HG03457 (cell line): ENCODE measurements around the gene GGACT.
A peak's percentile ranks its signal among the peaks of the same experiment; 100 is the strongest.

Source experiments
- ATAC-seq: cut with Tn5 transposase; IDR thresholded peaks from one replicate; pipeline ENCODE4 v1.9.1; 2021; ENCODE audit warnings: moderate number of reproducible peaks; ENCODE audit not compliant: unreplicated experiment

GGACT gene

DNA sequence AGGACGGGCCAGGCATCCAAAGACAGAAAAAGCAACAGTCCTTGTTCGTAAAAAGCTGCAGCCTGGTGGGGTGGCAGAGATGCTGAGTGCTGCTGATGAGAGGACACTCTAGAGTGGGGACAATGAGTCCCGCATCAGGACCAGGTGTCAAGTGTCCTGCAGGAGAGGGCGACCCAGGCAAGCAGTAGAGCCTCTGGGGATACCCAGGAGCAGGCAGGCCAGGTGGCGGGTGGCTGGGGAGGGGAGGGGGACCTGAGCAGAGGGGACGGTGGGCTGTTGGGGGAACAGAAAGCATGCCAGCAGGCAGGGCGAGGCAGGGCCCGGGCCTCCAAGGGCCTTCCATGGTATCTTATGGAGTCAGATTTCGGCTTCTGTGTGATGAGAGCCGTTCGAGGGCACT, 35.8 kb downstream of the GGACT start:
- ATAC-seq: no peak

GRCh38 chr13:100549316-100549715, 39.3 kb downstream of the GGACT start:
- no peak for ATAC-seq

GRCh38 chr13:100547791-100548201, 40.8 kb downstream of the GGACT start:
- no peak for ATAC-seq

- ATAC-seq: no peak
Measured at GRCh38 chr13:100546713-100547405, 41.7 kb downstream of the GGACT start.

GRCh38 chr13:100545684-100546061, 42.9 kb downstream of the GGACT start:
- no peak for ATAC-seq

DNA sequence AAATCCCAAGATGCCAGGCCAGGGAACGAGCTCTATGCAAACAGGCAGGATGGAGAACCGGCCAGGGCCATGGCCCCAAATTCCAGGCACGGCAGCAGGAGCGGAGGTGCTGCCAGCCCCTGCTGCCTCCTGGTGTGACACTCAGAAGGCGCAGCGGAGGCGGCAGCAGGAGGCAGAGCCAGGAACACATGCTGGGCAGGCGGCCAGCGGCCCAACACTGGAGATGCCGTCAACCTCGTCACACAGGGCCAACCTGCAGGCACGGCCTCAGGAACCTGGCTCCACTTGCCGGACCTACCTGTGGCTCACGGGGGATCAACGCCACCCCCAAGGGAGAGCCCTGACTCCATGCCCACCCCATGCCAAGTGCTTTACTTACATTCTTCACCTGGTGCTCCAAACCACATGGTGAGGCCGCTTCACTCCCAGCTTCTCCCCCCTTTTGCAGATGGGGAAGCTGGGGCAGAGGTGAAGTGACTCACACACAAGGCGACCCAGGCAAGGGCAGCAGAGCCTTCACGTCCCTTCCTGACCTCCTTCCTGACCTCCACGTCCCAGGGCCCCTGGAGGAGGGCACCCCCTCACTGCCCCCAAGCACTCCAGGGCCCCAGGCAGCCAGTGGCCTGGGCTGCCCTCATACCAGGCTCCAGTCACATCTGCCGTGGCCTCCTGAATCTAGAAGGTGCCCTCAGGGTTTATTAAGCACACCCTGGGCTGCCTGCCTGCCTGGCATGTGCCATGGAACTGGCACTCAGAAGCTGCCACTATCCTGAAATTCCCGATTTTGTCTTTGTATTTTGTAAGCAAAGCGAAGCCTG, 43.5 kb downstream of the GGACT start:
- ATAC-seq: no peak

GRCh38 chr13:100543872-100544602, 44.6 kb downstream of the GGACT start:
- ATAC-seq: no peak

DNA sequence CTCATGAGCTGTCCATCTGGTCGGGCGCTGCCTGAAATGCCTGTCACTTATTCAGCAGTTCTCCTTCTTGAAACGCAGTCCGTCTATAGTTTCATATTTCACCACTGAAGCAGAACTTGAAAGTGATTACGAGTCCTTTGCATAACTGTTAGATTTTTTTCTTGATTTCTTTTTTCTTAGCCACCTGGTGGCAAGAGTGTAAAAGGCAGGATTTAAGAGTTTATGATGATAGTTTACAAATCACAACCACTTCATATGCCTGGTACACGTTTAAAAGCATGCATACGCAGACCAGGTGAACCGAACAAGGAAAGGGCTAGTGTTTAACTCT, 45.8 kb downstream of the GGACT start:
- ATAC-seq: peak; percentile 89

DNA sequence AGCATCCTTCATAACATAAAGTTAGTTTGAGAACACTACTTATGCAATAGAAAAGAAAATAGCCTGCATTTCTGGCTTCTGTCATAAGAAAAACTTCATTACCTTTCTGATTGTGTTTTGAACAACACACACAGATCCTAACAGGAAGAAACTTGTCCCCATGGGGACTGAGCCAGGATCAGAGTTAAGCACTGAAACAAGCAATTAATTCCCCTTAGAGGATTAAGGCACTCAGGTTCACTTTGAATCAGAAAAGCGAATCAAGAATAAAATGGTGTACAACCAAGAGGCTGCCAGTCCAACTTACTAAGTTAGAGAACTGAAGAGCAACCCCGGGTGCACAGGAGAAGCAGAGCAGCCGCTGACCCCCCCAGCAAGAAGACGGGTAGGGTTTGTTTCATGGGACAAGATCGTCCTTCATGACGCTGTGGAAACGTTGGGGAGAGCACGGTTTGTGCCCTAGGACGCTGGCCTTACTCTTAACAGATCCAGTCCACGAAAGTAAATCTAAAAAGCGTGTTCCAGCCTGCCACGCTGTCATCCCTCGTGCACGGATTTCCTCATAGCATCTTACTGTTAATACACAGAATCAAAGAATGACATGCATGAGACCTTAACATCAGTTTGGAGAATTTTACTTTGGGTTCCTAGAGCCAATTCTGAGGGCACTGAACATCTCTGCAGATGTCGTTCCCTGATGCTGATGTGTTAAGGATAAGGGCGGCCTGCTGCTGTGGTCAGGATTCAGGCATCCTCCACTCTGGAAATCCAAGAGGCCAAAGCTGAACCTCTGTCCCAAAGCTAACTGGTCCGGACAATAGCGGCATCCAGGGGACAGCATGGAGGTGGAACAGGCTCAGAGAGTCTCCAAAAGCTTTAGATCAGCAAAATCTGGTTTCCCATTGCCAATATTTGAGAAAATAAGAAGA, 46.4 kb downstream of the GGACT start:
- ATAC-seq: no peak

GRCh38 chr13:100540621-100541020, 48.0 kb downstream of the GGACT start:
- no peak for ATAC-seq

DNA sequence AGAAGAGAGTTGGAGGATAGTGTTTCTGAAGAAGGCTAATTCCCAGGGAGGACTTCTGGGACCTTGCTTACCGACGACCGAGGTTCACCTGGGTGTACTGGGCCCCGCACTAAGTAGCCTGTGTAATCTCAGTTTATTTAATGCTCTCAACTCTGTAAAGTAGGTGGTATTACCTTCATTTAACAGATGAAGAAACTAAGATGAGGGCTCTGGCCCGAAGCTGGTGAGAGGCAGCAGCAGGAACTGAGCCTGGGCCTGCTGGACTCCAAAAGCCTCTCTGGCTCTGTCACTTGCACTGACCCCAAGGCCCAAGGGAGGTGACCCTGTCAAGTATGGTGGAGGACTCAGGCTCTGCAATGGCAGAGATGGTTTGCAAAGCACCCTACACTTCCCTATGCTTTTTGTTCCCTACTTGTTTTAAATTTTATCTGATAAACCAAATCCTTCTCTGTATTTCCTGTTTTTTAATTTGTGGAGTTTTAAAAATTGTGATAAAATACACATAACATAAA, 50.6 kb downstream of the GGACT start:
- ATAC-seq: no peak

DNA sequence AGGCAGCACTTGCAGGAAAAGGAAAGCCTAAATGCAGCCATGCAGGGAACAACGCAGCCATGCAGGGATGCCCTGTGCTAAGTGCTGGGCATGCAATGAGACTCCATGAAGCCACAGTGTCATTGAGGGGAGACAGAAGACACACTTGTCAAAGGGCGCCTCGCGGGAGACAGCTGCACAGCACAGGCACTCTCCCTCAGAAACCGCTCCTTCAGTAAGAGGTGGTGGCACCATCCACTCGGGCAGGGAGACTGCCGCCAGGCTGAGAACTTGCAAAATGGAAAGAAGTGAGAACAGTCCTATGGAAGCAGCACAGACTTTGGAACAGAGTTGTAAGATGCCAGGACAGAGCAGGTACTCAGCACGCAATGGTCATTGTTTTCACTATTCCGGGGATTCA, 51.1 kb downstream of the GGACT start:
- no peak for ATAC-seq

DNA sequence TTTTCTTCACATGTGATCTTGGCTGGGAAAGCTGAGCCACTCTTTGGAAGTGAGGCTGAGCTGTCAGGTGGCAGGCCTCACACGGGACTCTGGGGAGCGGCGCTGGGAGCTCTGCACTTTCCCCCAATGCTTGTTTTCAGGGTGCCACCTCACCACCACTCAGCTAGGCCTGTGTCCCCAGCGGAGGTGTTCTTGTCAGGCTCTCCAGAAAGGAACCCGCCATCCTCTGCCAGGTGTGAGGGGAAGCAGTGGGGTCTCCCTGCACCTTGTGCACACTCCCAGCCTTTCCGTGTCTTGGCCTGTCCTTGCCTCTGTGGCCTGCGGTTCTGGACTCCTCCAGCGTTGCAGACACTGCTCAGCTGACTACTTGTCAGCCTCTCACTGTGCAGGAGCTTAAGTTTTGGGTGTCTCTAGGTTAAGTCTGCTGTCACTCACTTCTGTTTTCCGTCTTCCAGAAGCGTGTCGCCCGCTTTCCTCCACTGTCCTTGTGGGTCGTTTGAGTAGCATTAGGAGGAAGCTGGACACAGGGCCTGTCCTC, 51.9 kb downstream of the GGACT start:
- ATAC-seq: no peak

DNA sequence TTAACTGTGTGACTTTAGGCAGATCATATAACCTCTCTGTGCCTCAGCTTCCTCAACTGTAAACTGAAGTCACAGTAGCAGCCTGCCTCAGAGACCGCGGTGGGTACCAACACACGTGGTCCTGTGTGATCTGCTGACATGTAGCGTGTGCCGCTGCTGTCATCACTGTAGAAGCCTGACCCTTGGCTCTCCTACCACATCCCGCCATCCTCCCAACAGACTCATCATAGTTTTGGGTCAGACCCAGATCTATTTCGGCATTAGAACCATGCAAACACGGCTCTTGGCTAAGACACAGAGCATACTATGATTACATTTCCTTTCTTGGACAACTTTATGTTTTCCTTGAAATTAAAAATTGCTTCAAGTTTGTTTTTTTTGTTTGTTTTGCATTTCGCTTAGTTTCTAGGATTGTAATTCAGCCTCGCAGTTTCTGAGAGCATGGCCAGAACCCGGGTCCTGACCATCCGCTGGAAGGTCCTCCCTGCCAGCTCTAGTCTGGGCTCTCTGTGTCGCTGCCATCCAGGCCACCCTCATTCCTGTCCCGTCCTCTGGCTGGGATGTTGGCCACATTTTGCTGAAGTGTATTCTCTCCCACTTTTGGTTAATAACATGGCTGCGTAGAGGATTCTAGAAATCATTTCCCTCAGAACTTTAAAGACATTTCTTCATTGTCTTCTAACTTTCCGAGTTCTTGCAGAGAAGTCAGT, 53.0 kb downstream of the GGACT start:
- no peak for ATAC-seq

GRCh38 chr13:100534911-100535310, 53.7 kb downstream of the GGACT start:
- no peak for ATAC-seq

DNA sequence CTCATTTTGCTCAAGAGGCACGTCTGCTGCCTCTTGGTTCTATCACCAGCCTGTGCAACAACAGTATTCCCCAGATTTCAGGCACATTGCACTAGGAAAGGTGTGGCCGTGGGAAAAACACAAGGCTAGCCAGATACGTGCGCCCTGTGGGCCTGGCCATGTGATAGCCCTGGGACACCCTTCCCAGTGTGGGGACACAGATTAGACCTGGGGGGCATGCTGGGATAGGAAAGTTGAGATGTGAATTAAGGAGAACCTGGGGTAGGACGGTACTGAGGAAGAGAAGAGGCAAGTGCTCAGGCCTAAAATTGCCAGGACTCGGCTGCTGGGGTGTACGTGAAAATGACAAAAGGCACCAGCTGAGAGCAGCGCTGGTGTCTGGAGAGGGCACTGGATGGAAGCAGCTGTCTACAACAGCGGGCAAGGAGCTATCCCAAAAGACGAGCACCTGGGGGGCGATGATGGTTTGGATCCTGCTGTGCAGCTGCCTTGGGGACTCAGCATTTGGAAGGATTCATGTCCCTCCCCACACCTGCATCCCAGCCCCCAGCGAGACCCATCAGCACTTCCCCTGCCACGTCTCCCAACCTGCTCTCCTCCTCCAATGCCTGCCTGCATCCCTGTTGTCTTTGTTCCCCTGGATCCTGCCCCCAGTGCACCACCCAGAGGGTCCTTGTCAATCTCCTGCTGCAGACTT, 54.3 kb downstream of the GGACT start:
- no peak for ATAC-seq

DNA sequence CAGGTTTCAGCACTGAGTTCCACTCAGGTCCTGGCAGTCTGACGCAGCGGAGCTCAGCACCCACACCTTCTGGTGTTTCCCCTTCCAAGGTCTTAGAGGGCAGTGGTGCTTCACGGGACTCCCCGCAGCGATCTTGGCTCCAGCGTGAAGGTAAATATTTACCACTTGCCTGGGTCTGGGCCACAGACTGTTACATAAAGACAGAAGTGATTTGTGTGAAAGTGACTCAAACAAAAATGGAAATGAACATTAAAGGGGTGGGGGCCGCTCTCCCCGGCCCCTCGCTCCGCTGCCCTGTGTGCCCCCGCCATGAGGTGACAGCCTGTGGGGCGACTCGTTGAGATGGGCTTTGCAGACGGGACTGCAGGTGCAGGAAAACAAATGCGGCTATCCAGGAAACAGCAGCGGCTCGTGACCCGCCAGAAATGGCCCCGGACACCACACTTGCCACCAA, 55.0 kb downstream of the GGACT start:
- no peak for ATAC-seq

DNA sequence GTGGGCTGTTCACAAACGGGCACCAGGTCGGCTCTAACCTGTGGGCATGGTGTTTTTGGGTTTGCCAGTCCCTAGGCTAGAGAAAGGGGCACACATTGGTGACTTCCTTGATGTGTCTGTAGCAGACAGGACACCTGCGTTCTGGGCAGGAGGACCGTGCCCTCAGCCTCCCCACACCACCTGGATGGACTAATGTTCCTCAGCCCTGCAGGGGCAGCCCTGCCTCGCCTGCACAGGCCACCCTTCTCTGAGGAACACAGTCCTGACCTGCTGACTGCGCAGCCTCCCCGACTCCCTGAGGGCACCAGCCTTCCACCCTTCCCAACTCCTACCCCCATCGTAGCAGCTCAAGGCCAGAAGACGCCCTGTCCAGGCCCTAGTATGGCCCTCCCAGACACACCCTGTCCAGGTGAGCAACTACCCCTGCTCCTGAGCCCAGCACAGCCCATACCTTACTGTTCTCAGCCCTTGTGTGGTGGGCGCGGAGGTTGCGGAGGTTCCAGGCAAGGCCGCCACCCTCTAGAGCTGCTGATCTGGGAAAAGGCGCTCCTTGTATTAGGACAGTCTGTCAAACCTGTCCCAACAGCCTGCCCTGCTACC, 55.7 kb downstream of the GGACT start:
- no peak for ATAC-seq
